Fibroblast of lung (primary cell): ENCODE results near the gene RNF167. TPM values are rescaled to one million over a fixed set of nuclear protein-coding genes. Genes with fewer than 3 reads are reported as not detected.
A peak's percentile ranks its signal among the peaks of the same experiment; 100 is the strongest.

Source experiments
- DNase-seq, 2 donors: peaks; one replicate each; pipeline versions ENCODE4 v3.0.0 to v3.0.0-alpha.2; 2010; ENCODE audit warnings: low read depth in 2 of 2
- H2AFZ ChIP-seq: 2 replicates; pipeline ENCODE4 v1.5.1; 2012; ENCODE audit warnings: low read length, control low read depth, inconsistent platforms
- H3K27ac ChIP-seq: 2 replicates; pipeline ENCODE4 v1.5.1; 2011; ENCODE audit warnings: low read length, control low read depth; ENCODE audit not compliant: insufficient read depth
- H3K27me3 ChIP-seq: 2 replicates; pipeline ENCODE4 v1.5.1; 2011; ENCODE audit warnings: mild to moderate bottlenecking, low read length; ENCODE audit not compliant: control insufficient read depth, insufficient read depth
- H3K36me3 ChIP-seq: 2 replicates; pipeline ENCODE4 v1.5.1; 2011; ENCODE audit warnings: low read length; ENCODE audit not compliant: control insufficient read depth, insufficient read depth
- H3K4me1 ChIP-seq: 2 replicates; pipeline ENCODE4 v1.5.1; 2011; ENCODE audit warnings: low read length; ENCODE audit not compliant: control insufficient read depth, insufficient read depth; ENCODE audit errors: extremely low read depth
- H3K4me2 ChIP-seq: 2 replicates; pipeline ENCODE4 v1.5.1; 2011; ENCODE audit warnings: low read length, control low read depth; ENCODE audit not compliant: insufficient read depth; ENCODE audit errors: extremely low read depth
- H3K4me3 ChIP-seq, 4 experiments: fragments of 200-600 bp in 1 of 4; sonication (generic) in 1 of 4; replicated peaks in 1 of 4; 2 replicates each; pipeline ENCODE4 v1.5.1; 2011 to 2016; ENCODE audit warnings: low read length in 4 of 4, low read depth in 3 of 4, mild to moderate bottlenecking in 3 of 4, control low read depth in 2 of 4, inconsistent platforms in 1 of 4, mixed read lengths in 1 of 4; ENCODE audit not compliant: insufficient read depth in 1 of 4; ENCODE audit errors: control extremely low read depth in 1 of 4
- H3K79me2 ChIP-seq: 2 replicates; pipeline ENCODE4 v1.5.1; 2012; ENCODE audit warnings: mild to moderate bottlenecking, low read length, inconsistent platforms; ENCODE audit not compliant: control insufficient read depth, insufficient read depth
- H3K9ac ChIP-seq: 2 replicates; pipeline ENCODE4 v1.5.1; 2011; ENCODE audit warnings: mild to moderate bottlenecking, low read length, control low read depth; ENCODE audit not compliant: insufficient read depth
- H3K9me3 ChIP-seq: 2 replicates; pipeline ENCODE4 v1.5.1; 2012; ENCODE audit warnings: low read depth, low read length; ENCODE audit not compliant: control insufficient read depth, insufficient read depth
- H4K20me1 ChIP-seq: 2 replicates; pipeline ENCODE4 v1.5.1; 2011; ENCODE audit warnings: low read length; ENCODE audit not compliant: control insufficient read depth, insufficient read depth; ENCODE audit errors: extremely low read depth
- CTCF ChIP-seq, 2 donors: IDR thresholded peaks in 1 of 2; conservative IDR thresholded peaks in 1 of 2; 1 replicate in 1 of 2; 2 replicates in 1 of 2; pipeline ENCODE4 v1.5.1; 2011 to 2012; ENCODE audit warnings: low read length in 2 of 2, control low read depth in 1 of 2, inconsistent platforms in 1 of 2, low read depth in 1 of 2, mild to moderate bottlenecking in 1 of 2
- EZH2 ChIP-seq: IDR thresholded peaks from 2 replicates; pipeline ENCODE4 v1.5.1; 2012; ENCODE audit warnings: low read length, control low read depth, mild to moderate bottlenecking; ENCODE audit errors: missing control alignments
- polyA plus RNA-seq, 2 donors: library from polyadenylated mRNA; depleted of rRNA in 1 of 2; stranded (reverse) in 1 of 2; unstranded in 1 of 2; fragments of >200 nt; gene quantifications; 2 replicates each; pipeline ENCODE4 v1.2.1, GENCODE V29; 2011 to 2012; ENCODE audit warnings: missing spikeins in 1 of 2
- total RNA-seq: library from RNA; depleted of rRNA; stranded (reverse); fragments of >200 nt; gene quantifications from 2 replicates; pipeline ENCODE4 v1.2.1, GENCODE V29; 2014

The RNF167 gene
- total and polyA plus RNA-seq, 2 donors (not counting 1 experiment from before 2014, with no cell fraction given), result 22.8 to 52.6 TPM

- Histone ChIP-seq H3K4me2 (no peak overlapping the region), H3K27me3 (no peaks in the 10 kb centered on the region), H3K36me3 (peaks cover 16% of the 10 kb centered on the region), H2AFZ (no peak overlapping the region), H3K27ac (no peak overlapping the region), H4K20me1 (no peaks in the 10 kb centered on the region), H3K4me3 (peak overlapping the region in 1 of 4 experiments; percentile 42), H3K79me2 (no peaks in the 10 kb centered on the region), H3K9me3 (no peaks in the 10 kb centered on the region), H3K9ac (no peak overlapping the region), H3K4me1 (peaks cover 4% of the 10 kb centered on the region)
- no peak for TF ChIP-seq CTCF (conservative IDR thresholded peaks at IDR 0.05 in 1 of 2, IDR thresholded peaks at IDR 0.05 in 1 of 2; ENCODE audit: low read depth in 1 of 2, low read length in 2 of 2)
- no peak for DNase-seq
Measured at GRCh38 chr17:4898927-4899326, 41.1 kb upstream of the RNF167 start.

GRCh38 chr17:4899341-4900230 is 40.5 kb upstream of the RNF167 start, which contains the start of gene C17orf107:
Gene C17orf107, plus strand, starts transcription at chr17:4899536. Its CDS starts 227 bp downstream, at chr17:4899763.
- peak within 1 kb of the TSS in 3 of 4 experiments; percentile 21 to 67 (median 42) for H3K4me3 ChIP-seq
- H3K9ac ChIP-seq, result peak within 1 kb of the TSS; percentile 37
- H3K36me3 ChIP-seq, result peaks cover 16% of the 10 kb centered on the region
- H3K9me3 ChIP-seq, result no peaks in the 10 kb centered on the region
- H3K4me2 ChIP-seq, result peak within 1 kb of the TSS; percentile 51
- TF ChIP-seq CTCF (conservative IDR thresholded peaks at IDR 0.05 in 1 of 2, IDR thresholded peaks at IDR 0.05 in 1 of 2; ENCODE audit: low read depth in 1 of 2, low read length in 2 of 2) (no peak), EZH2 (no peak)
- H3K27ac ChIP-seq, result no peak within 1 kb of the TSS
- H3K79me2 ChIP-seq, result no peaks in the 10 kb centered on the region
- peaks cover 4% of the 10 kb centered on the region for H3K4me1 ChIP-seq
- peak within 1 kb of the TSS; percentile 30 for H2AFZ ChIP-seq
- no peaks in the 10 kb centered on the region for H4K20me1 ChIP-seq
- no peaks in the 10 kb centered on the region for H3K27me3 ChIP-seq
- peak; percentile 72 to 81 for DNase-seq

- Histone ChIP-seq H3K27ac (no peak overlapping the region), H3K36me3 (peaks cover 11% of the 10 kb centered on the region), H3K27me3 (no peaks in the 10 kb centered on the region), H2AFZ (no peak overlapping the region), H3K4me2 (no peak overlapping the region), H3K9ac (no peak overlapping the region), H3K4me1 (peaks cover 4% of the 10 kb centered on the region), H4K20me1 (no peaks in the 10 kb centered on the region), H3K4me3 (no peak overlapping the region), H3K9me3 (no peaks in the 10 kb centered on the region), H3K79me2 (no peaks in the 10 kb centered on the region)
- TF ChIP-seq EZH2 (no peak), CTCF (conservative IDR thresholded peaks at IDR 0.05 in 1 of 2, IDR thresholded peaks at IDR 0.05 in 1 of 2; ENCODE audit: low read depth in 1 of 2, low read length in 2 of 2) (no peak)
- peak in 1 of 2 donors; percentile 21 for DNase-seq
Measured at GRCh38 chr17:4900231-4901107, 39.6 kb upstream of the RNF167 start.
